HepG2 (cell line): ENCODE data around the gene LUC7L2. TPM values are rescaled to one million over a fixed set of nuclear protein-coding genes. Genes with fewer than 3 reads are reported as not detected.

Source experiments
- ARID2 ChIP-seq: sonication (generic); formaldehyde crosslinking; IDR thresholded peaks from 2 replicates; pipeline ENCODE4 v1.8.1; 2022; ENCODE audit warnings: mild to moderate bottlenecking, missing genetic modification reagents, borderline replicate concordance
- ATF4 ChIP-seq, 2 experiments: fragments of 450-650 bp in 1 of 2; sonication (generic) in 1 of 2; formaldehyde crosslinking; IDR thresholded peaks; 2 replicates each; pipeline versions ENCODE4 v1.5.0 to v1.8.0; 2020 to 2022; ENCODE audit warnings: mild to moderate bottlenecking in 1 of 2, missing genetic modification reagents in 1 of 2
- HHEX ChIP-seq: IDR thresholded peaks from 2 replicates; pipeline ENCODE4 v1.6.1; 2016; ENCODE audit warnings: control low read depth
- PHF8 ChIP-seq: sonication (generic); formaldehyde crosslinking; IDR thresholded peaks from 2 replicates; pipeline ENCODE4 v1.5.0; 2020; ENCODE audit warnings: missing genetic modification reagents
- POLR2AphosphoS2 ChIP-seq: IDR thresholded peaks from 2 replicates; pipeline ENCODE4 v1.6.1; 2011; ENCODE audit warnings: low read depth, low read length, improper control_type of control experiment
- PRDM10 ChIP-seq: sonication (generic); formaldehyde crosslinking; IDR thresholded peaks from 2 replicates; pipeline ENCODE4 v1.4.0; 2020; ENCODE audit warnings: low read depth, missing genetic modification reagents
- PRPF4 ChIP-seq: fragments of 200-400 bp; formaldehyde crosslinking; IDR thresholded peaks from 2 replicates; pipeline ENCODE4 v1.6.1; 2016; ENCODE audit warnings: low read length, low read depth; ENCODE audit not compliant: poor library complexity, severe bottlenecking
- PTBP1 ChIP-seq: fragments of 200-400 bp; formaldehyde crosslinking; IDR thresholded peaks from 2 replicates; pipeline ENCODE4 v1.6.1; 2018; ENCODE audit warnings: low read length, low read depth; ENCODE audit not compliant: poor library complexity, severe bottlenecking
- SMAD9 ChIP-seq: sonication (generic); formaldehyde crosslinking; IDR thresholded peaks from 2 replicates; pipeline ENCODE4 v1.5.1; 2020; ENCODE audit warnings: mild to moderate bottlenecking, missing genetic modification reagents
- SP2 ChIP-seq: sonication (generic); formaldehyde crosslinking; IDR thresholded peaks from 2 replicates; pipeline ENCODE4 v1.5.1; 2020; ENCODE audit warnings: mild to moderate bottlenecking, missing genetic modification reagents
- TEAD2 ChIP-seq: sonication (generic); formaldehyde crosslinking; IDR thresholded peaks from 2 replicates; pipeline ENCODE4 v1.9.0; 2021; ENCODE audit warnings: missing genetic modification reagents
- THRA ChIP-seq: sonication (generic); formaldehyde crosslinking; IDR thresholded peaks from 2 replicates; pipeline ENCODE4 v1.4.0; 2020; ENCODE audit warnings: missing genetic modification reagents, borderline replicate concordance
- ZFP1 ChIP-seq: IDR thresholded peaks from 2 replicates; pipeline ENCODE4 v1.6.1; 2016
- ZFP36L2 ChIP-seq: sonication (generic); formaldehyde crosslinking; IDR thresholded peaks from 2 replicates; pipeline ENCODE4 v1.4.0; 2020; ENCODE audit warnings: missing genetic modification reagents
- ZNF260 ChIP-seq: sonication (generic); formaldehyde crosslinking; IDR thresholded peaks from 2 replicates; pipeline ENCODE4 v1.4.0; 2020; ENCODE audit warnings: missing genetic modification reagents, low read depth, mild to moderate bottlenecking, borderline replicate concordance
- ZNF44 ChIP-seq: sonication (generic); formaldehyde crosslinking; IDR thresholded peaks from 2 replicates; pipeline ENCODE4 v1.5.1; 2020; ENCODE audit warnings: mild to moderate bottlenecking, missing genetic modification reagents
- ZNF501 ChIP-seq: sonication (generic); formaldehyde crosslinking; IDR thresholded peaks from 2 replicates; pipeline ENCODE4 v1.5.1; 2020; ENCODE audit warnings: mild to moderate bottlenecking, moderate library complexity, missing genetic modification reagents
- ZNF543 ChIP-seq: sonication (generic); formaldehyde crosslinking; IDR thresholded peaks from 2 replicates; pipeline ENCODE4 v1.4.0; 2020; ENCODE audit warnings: mild to moderate bottlenecking, missing genetic modification reagents
- ZNF616 ChIP-seq: sonication (generic); formaldehyde crosslinking; IDR thresholded peaks from 2 replicates; pipeline ENCODE4 v1.5.0; 2020; ENCODE audit warnings: low read depth, mild to moderate bottlenecking, missing genetic modification reagents
- polyA plus RNA-seq, 8 experiments: library from polyadenylated mRNA; depleted of rRNA in 3 of 8; stranded (reverse) in 7 of 8; unstranded in 1 of 8; fragments of >200 nt; fragmentation: Illumina TruSeq in 4 of 8; extraction: Trizol in 4 of 8; gene quantifications; 2 replicates each; pipeline versions ENCODE4 v1.2.1 to v1.2.3, GENCODE V29; 2011 to 2016; ENCODE audit warnings: low read depth in 4 of 8, missing spikeins in 1 of 8, mixed read lengths in 1 of 8; ENCODE audit not compliant: insufficient read depth in 1 of 8
- total RNA-seq, 5 experiments: library from RNA; depleted of rRNA; stranded (reverse); fragments of >200 nt; fragmentation: Illumina TruSeq; extraction: Trizol; gene quantifications; 2 replicates each; pipeline ENCODE4 v1.2.3, GENCODE V29; 2016; ENCODE audit warnings: low read depth in 1 of 5
- TF ChIP-seq, protein P1 (sequence below): IDR thresholded peaks from 2 replicates; pipeline ENCODE4 v1.6.1; 2016; ENCODE audit warnings: control low read depth
- TF ChIP-seq, protein P2 (sequence below): fragments of 450-650 bp; IDR thresholded peaks from 2 replicates; pipeline ENCODE4 v1.6.1; 2016

LUC7L2 gene
- total and polyA plus RNA-seq, 2 of the 13 experiments (the other 11 are each of a cell fraction or from before 2014, with no cell fraction given) = 17.9 to 50.7 TPM

DNA sequence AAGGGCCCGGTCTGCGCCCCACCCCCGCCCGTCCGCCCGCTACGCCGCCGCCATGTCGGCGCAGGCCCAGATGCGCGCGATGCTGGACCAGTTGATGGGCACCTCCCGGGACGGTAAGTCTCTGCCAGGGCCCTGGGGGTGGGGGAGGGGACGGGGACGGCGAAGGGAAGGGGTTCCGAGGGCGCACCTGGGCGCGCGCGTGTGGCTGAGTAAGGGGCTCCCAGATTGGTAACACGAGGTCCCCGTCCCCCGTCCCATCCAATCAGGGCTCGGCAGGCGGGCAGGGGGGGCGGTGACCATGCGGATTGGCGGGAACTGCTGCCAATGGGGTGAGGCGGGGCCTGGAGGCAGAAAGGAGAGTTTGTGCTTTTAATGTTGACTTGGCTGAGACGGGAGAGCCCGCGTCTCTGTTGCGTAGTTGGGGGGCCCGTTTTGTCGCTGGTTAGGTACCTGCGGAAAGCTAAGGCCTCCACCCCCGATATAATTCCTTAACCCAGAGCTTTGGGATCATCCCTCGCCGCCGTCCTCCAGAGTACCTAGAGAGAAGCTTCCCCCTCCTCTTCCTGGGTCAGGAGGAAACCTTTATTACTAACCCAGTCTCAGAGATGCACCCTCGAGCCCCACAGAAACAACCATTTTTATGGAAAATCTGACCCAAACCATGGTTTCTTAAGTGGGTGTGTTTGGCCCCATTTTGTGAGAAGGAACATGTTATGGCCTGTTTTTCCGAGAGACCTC is 685 bp downstream of the LUC7L2 start (continued):
- TF ChIP-seq ARID2 (CRISPR knock-in tag) (no peak), ZNF501 (CRISPR knock-in tag) (no peak), ZFP1 (CRISPR knock-in tag) (no peak), THRA (CRISPR knock-in tag) (no peak), PTBP1 (no peak), ZNF543 (CRISPR knock-in tag) (peak; percentile 61; the same call in 1 of the 2 replicates), ATF4 (CRISPR knock-in tag; IDR thresholded peaks at IDR 0.05) (no peak), ZFP36L2 (CRISPR knock-in tag) (no peak), HHEX (no peak), ZNF260 (CRISPR knock-in tag) (no peak), ZNF616 (CRISPR knock-in tag) (0 out of 2 replicates have a peak, but pooled peaks have one; percentile 13), TEAD2 (CRISPR knock-in tag) (no peak), PHF8 (CRISPR knock-in tag) (no peak), SP2 (CRISPR knock-in tag) (peak; percentile 94), POLR2AphosphoS2 (no peak), ZNF44 (CRISPR knock-in tag) (no peak), SMAD9 (no peak), PRPF4 (peak; percentile 29), PRDM10 (CRISPR knock-in tag) (no peak)
- TF ChIP-seq, protein P1, sequence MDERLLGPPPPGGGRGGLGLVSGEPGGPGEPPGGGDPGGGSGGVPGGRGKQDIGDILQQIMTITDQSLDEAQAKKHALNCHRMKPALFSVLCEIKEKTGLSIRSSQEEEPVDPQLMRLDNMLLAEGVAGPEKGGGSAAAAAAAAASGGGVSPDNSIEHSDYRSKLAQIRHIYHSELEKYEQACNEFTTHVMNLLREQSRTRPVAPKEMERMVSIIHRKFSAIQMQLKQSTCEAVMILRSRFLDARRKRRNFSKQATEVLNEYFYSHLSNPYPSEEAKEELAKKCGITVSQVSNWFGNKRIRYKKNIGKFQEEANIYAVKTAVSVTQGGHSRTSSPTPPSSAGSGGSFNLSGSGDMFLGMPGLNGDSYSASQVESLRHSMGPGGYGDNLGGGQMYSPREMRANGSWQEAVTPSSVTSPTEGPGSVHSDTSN (CRISPR knock-in tag) = peak; percentile 92
- TF ChIP-seq, protein P2, sequence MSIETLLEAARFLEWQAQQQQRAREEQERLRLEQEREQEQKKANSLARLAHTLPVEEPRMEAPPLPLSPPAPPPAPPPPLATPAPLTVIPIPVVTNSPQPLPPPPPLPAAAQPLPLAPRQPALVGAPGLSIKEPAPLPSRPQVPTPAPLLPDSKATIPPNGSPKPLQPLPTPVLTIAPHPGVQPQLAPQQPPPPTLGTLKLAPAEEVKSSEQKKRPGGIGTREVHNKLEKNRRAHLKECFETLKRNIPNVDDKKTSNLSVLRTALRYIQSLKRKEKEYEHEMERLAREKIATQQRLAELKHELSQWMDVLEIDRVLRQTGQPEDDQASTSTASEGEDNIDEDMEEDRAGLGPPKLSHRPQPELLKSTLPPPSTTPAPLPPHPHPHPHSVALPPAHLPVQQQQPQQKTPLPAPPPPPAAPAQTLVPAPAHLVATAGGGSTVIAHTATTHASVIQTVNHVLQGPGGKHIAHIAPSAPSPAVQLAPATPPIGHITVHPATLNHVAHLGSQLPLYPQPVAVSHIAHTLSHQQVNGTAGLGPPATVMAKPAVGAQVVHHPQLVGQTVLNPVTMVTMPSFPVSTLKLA = peak; percentile 59
